IMR-90 (cell line): Measurements from ENCODE around the gene PAFAH1B1. TPM values are rescaled to one million over a fixed set of nuclear protein-coding genes. Genes with fewer than 3 reads are reported as not detected.

Experiments
- ATAC-seq: fragments of 200-7000 bp; cut with Tn5 transposase; 2 replicates; pipeline ENCODE4 v1.9.1; 2020; ENCODE audit warnings: low read depth, mild to moderate bottlenecking, moderate library complexity
- BruUV-seq: library from RNA; stranded (reverse); fragments of 400-500 nt; replicated peaks from 2 replicates; lab custom pipeline; 2021; lab: Mats Ljungman, UMichigan
- CTCF ChIA-PET: fragments of 300-600 bp; formaldehyde crosslinking; extraction: SDS; loops from one replicate; lab custom pipeline; 2021; ENCODE audit warnings: antibody characterized with exemption; lab: Yijun Ruan, JAX
- POLR2A ChIA-PET: fragments of 300-600 bp; sonication (Branson Sonifier 250); formaldehyde crosslinking; loops from one replicate; lab custom pipeline; 2022; ENCODE audit warnings: antibody characterized with exemption; ENCODE audit not compliant: unreplicated experiment; lab: Charles Lee
- DNase-seq: peaks from one replicate; pipeline ENCODE4 v3.0.0; 2013
- H2AFZ ChIP-seq: replicated peaks from 2 replicates; pipeline ENCODE3; 2013; ENCODE audit warnings: low read length, mild to moderate bottlenecking; ENCODE audit not compliant: poor library complexity
- H2AK5ac ChIP-seq: 2 replicates; pipeline ENCODE4 v1.6.1; 2013; ENCODE audit warnings: low read depth, low read length, inconsistent platforms
- H2AK9ac ChIP-seq: replicated peaks from 2 replicates; pipeline ENCODE3; 2013; ENCODE audit warnings: mild to moderate bottlenecking, low read depth, low read length, moderate library complexity; ENCODE audit not compliant: poor library complexity
- H2BK120ac ChIP-seq: 2 replicates; pipeline ENCODE4 v1.6.1; 2013; ENCODE audit warnings: low read depth, low read length, inconsistent platforms
- H2BK15ac ChIP-seq: 3 replicates; pipeline ENCODE4 v1.6.1; 2013; ENCODE audit warnings: low read depth, low read length, inconsistent platforms
- H2BK20ac ChIP-seq: 2 replicates; pipeline ENCODE4 v1.6.1; 2013; ENCODE audit warnings: low read depth, mild to moderate bottlenecking, inconsistent platforms, low read length, moderate library complexity
- H2BK5ac ChIP-seq: 2 replicates; pipeline ENCODE4 v1.6.1; 2013; ENCODE audit warnings: mild to moderate bottlenecking, low read depth, low read length, inconsistent platforms; ENCODE audit not compliant: poor library complexity, severe bottlenecking
- H3K14ac ChIP-seq: replicated peaks from 2 replicates; pipeline ENCODE4 v1.6.1; 2013; ENCODE audit warnings: low read depth, low read length, inconsistent platforms
- H3K18ac ChIP-seq: 2 replicates; pipeline ENCODE4 v1.6.1; 2013; ENCODE audit warnings: low read depth, low read length, control low read depth
- H3K23ac ChIP-seq: 2 replicates; pipeline ENCODE4 v1.6.1; 2013; ENCODE audit warnings: low read depth, low read length, inconsistent platforms
- H3K27ac ChIP-seq: 2 replicates; pipeline ENCODE4 v1.5.1; 2013; ENCODE audit warnings: mild to moderate bottlenecking, control low read depth, low read length; ENCODE audit not compliant: insufficient read depth
- H3K27me3 ChIP-seq: 2 replicates; pipeline ENCODE4 v1.6.1; 2013; ENCODE audit warnings: low read length; ENCODE audit not compliant: control insufficient read depth, insufficient read depth
- H3K36me3 ChIP-seq: 2 replicates; pipeline ENCODE4 v1.6.1; 2013; ENCODE audit warnings: low read length, mixed read lengths; ENCODE audit not compliant: control insufficient read depth, insufficient read depth
- H3K4ac ChIP-seq: 2 replicates; pipeline ENCODE4 v1.6.1; 2013; ENCODE audit warnings: low read depth, low read length, inconsistent platforms
- H3K4me1 ChIP-seq: 2 replicates; pipeline ENCODE4 v1.6.1; 2013; ENCODE audit warnings: low read length, mixed read lengths; ENCODE audit not compliant: control insufficient read depth, insufficient read depth
- H3K4me2 ChIP-seq: 2 replicates; pipeline ENCODE4 v1.6.1; 2013; ENCODE audit warnings: low read depth, mild to moderate bottlenecking, control low read depth, low read length, moderate library complexity
- H3K4me3 ChIP-seq: 2 replicates; pipeline ENCODE4 v1.5.1; 2013; ENCODE audit warnings: low read depth, mild to moderate bottlenecking, control low read depth, low read length, moderate library complexity; ENCODE audit not compliant: insufficient read depth
- H3K56ac ChIP-seq: 2 replicates; pipeline ENCODE4 v1.6.1; 2013; ENCODE audit warnings: low read length, inconsistent platforms; ENCODE audit not compliant: insufficient read depth; ENCODE audit errors: extremely low read depth
- H3K79me1 ChIP-seq, 2 experiments: 2 replicates each; pipeline ENCODE4 v1.6.1; 2013; ENCODE audit warnings: low read length in 2 of 2, inconsistent platforms in 1 of 2, low read depth in 1 of 2
- H3K9ac ChIP-seq: 2 replicates; pipeline ENCODE4 v1.6.1; 2013; ENCODE audit warnings: low read depth, low read length, control low read depth
- H3K9me1 ChIP-seq: 2 replicates; pipeline ENCODE4 v1.6.1; 2013; ENCODE audit warnings: low read length, inconsistent platforms; ENCODE audit not compliant: insufficient read depth
- H3K9me3 ChIP-seq: 2 replicates; pipeline ENCODE4 v1.6.1; 2013; ENCODE audit warnings: low read length; ENCODE audit not compliant: control insufficient read depth, insufficient read depth
- H4K20me1 ChIP-seq: 2 replicates; pipeline ENCODE4 v1.6.1; 2013; ENCODE audit warnings: low read length, inconsistent platforms; ENCODE audit not compliant: insufficient read depth
- H4K5ac ChIP-seq: 2 replicates; pipeline ENCODE4 v1.6.1; 2013; ENCODE audit warnings: mild to moderate bottlenecking, low read depth, low read length, control low read depth
- H4K8ac ChIP-seq, 2 experiments: 2 replicates each; pipeline ENCODE4 v1.6.1; 2013; ENCODE audit warnings: low read depth in 2 of 2, low read length in 2 of 2, control low read depth in 1 of 2, inconsistent platforms in 1 of 2
- H4K91ac ChIP-seq: 2 replicates; pipeline ENCODE4 v1.6.1; 2013; ENCODE audit warnings: low read depth, low read length, inconsistent platforms; ENCODE audit not compliant: insufficient read depth
- BHLHE40 ChIP-seq: fragments of 150-350 bp; IDR thresholded peaks from 2 replicates; pipeline ENCODE4 v1.6.1; 2016; ENCODE audit warnings: mild to moderate bottlenecking, low read depth, low read length
- CHD1 ChIP-seq: IDR thresholded peaks from 2 replicates; pipeline ENCODE4 v1.6.1; 2012; ENCODE audit warnings: low read depth, low read length, improper control_type of control experiment
- FOS ChIP-seq: fragments of 150-350 bp; IDR thresholded peaks from 2 replicates; pipeline ENCODE4 v1.6.1; 2016; ENCODE audit warnings: low read depth, low read length
- MAFK ChIP-seq: IDR thresholded peaks from 2 replicates; pipeline ENCODE4 v1.6.1; 2012; ENCODE audit warnings: low read depth, low read length, improper control_type of control experiment
- MAZ ChIP-seq: IDR thresholded peaks from 2 replicates; pipeline ENCODE4 v1.6.1; 2012; ENCODE audit warnings: low read depth, mild to moderate bottlenecking, low read length, improper control_type of control experiment, moderate library complexity, borderline replicate concordance
- MXI1 ChIP-seq: IDR thresholded peaks from 2 replicates; pipeline ENCODE4 v1.6.1; 2012; ENCODE audit warnings: low read depth, mild to moderate bottlenecking, low read length, moderate library complexity, borderline replicate concordance
- RCOR1 ChIP-seq: IDR thresholded peaks from 2 replicates; pipeline ENCODE4 v1.6.1; 2012; ENCODE audit warnings: mild to moderate bottlenecking, low read length, improper control_type of control experiment; ENCODE audit not compliant: insufficient replicate concordance
- WGBS, 2 experiments: methylation state at CpG; one replicate each; pipeline versions ENCODE4 v1.1.5 to v1.1.7; 2013; ENCODE audit warnings: missing lambda C conversion rate in 2 of 2; ENCODE audit not compliant: insufficient read length in 1 of 2; ENCODE audit errors: extremely low coverage in 2 of 2; 5-methylcytosine and 5-hydroxymethylcytosine counted together
- dilution Hi-C: fragments of 300-500 bp; cut with HindIII; formaldehyde crosslinking; loops from one replicate; pipeline ENCODE4 v1.14.3; 2018; ENCODE audit warnings: low sequenced_read_pairs; ENCODE audit not compliant: unreplicated experiment
- in situ Hi-C: fragments of 300-500 bp; cut with MboI; formaldehyde crosslinking; loops from 3 replicates; pipeline ENCODE4 v1.14.3; 2019; ENCODE audit warnings: low sequenced_read_pairs, inconsistent platforms, mixed read lengths
- intact Hi-C: fragments of 100-400 bp; cut with micrococcal nuclease; formaldehyde crosslinking; loops from 2 replicates; pipeline ENCODE4 v1.10.0; 2022
- polyA plus RNA-seq, 3 experiments: library from polyadenylated mRNA; depleted of rRNA; stranded (reverse); fragments of >200 nt; gene quantifications; 2 replicates each; pipeline ENCODE4 v1.2.3, GENCODE V29; 2012; ENCODE audit warnings: low replicate concordance in 1 of 3
- total RNA-seq: library from RNA; depleted of rRNA; stranded (reverse); fragments of >200 nt; gene quantifications from 2 replicates; pipeline ENCODE4 v1.2.3, GENCODE V29; 2012
- TF ChIP-seq, protein P1 (sequence below): conservative IDR thresholded peaks from 2 replicates; pipeline ENCODE4 v1.5.1; 2012; ENCODE audit warnings: mild to moderate bottlenecking, low read depth, low read length, improper control_type of control experiment

The PAFAH1B1 gene
- total and polyA plus RNA-seq, 2 of the 4 experiments (the other 2 are of a cell fraction): 64.5 to 127 TPM

DNA sequence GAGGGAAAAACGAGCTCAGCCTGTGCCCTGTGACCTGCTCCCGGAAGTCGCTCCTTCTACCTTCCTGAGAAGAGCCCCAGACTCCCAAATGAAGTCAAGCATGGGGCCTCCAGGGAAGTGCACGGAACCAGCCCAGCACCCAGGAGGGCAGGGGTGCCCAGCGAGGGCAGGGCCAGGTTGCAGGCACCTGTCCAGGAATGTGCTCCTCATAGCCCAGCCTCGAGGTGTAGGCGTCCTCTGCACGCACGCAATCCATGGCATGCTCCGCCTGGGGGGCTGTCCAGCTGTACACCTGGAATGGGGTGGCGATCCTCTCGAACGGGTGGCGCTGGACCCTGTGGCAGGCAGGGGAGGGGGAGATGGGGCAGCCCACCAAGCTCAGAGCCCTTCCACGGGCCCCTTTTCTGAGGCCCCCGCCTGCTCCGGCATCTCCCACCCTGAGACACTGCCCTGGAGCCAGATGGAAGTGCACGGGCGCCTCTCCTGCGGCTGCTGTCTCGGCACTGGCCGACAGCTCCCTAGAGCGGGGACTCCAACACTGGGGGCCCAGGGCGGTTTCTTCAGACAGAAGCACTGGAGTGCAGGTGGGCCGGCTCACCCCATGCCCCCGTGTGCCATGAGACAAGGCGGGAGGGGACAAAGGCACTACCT lies 107.2 kb downstream of the PAFAH1B1 start:
- Histone ChIP-seq H2BK5ac (no peak overlapping the region), H2AFZ (no peak overlapping the region), H2BK20ac (no peak overlapping the region), H2BK15ac (no peak overlapping the region), H3K23ac (no peak overlapping the region), H3K4ac (no peak overlapping the region), H3K79me1 (peaks cover 8 to 28% of the 10 kb centered on the region in 2 experiments), H4K5ac (no peak overlapping the region), H3K18ac (no peak overlapping the region), H3K4me3 (no peak overlapping the region), H3K9me3 (no peaks in the 10 kb centered on the region), H3K27ac (no peak overlapping the region), H3K14ac (no peak overlapping the region), H3K9me1 (peaks cover 2% of the 10 kb centered on the region; the same call in 1 of the 2 replicates), H2BK120ac (no peak overlapping the region), H2AK9ac (no peak overlapping the region), H3K56ac (no peak overlapping the region), H3K4me1 (peaks cover 9% of the 10 kb centered on the region), H4K91ac (no peak overlapping the region), H2AK5ac (no peak overlapping the region), H4K8ac (no peak overlapping the region), H3K9ac (no peak overlapping the region), H3K36me3 (peaks cover 58% of the 10 kb centered on the region), H3K27me3 (no peaks in the 10 kb centered on the region), H3K4me2 (no peak overlapping the region), H4K20me1 (peaks cover 26% of the 10 kb centered on the region)
- WGBS, 2 experiments: 89% methylated on average over 10 of the region's 27 CpGs; no CpG with 5 or more reads in 1 of the 2 experiments
- DNase-seq (no peak), ATAC-seq (no peak)
- no TSS peak for BruUV-seq
- in situ Hi-C loops: no loop called here
- TF ChIP-seq CHD1 (no peak), MAZ (no peak), RCOR1 (no peak), MAFK (no peak), MXI1 (no peak), FOS (no peak), BHLHE40 (no peak)
- TF ChIP-seq, protein P1, sequence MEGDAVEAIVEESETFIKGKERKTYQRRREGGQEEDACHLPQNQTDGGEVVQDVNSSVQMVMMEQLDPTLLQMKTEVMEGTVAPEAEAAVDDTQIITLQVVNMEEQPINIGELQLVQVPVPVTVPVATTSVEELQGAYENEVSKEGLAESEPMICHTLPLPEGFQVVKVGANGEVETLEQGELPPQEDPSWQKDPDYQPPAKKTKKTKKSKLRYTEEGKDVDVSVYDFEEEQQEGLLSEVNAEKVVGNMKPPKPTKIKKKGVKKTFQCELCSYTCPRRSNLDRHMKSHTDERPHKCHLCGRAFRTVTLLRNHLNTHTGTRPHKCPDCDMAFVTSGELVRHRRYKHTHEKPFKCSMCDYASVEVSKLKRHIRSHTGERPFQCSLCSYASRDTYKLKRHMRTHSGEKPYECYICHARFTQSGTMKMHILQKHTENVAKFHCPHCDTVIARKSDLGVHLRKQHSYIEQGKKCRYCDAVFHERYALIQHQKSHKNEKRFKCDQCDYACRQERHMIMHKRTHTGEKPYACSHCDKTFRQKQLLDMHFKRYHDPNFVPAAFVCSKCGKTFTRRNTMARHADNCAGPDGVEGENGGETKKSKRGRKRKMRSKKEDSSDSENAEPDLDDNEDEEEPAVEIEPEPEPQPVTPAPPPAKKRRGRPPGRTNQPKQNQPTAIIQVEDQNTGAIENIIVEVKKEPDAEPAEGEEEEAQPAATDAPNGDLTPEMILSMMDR: no peak
- intact Hi-C loops: no loop called here
- ChIA-PET POLR2A (no interaction called here), CTCF (no interaction called here)
- dilution Hi-C loops: no loop called here
